CD14-positive monocyte (primary cell): ENCODE measurements around the gene CCDC178. TPM values are rescaled to one million over a fixed set of nuclear protein-coding genes. Genes with fewer than 3 reads are reported as not detected.

Experiments used
- DNase-seq, 3 donors: peaks; one replicate each; pipeline ENCODE4 v3.0.0-alpha.2; 2011 to 2022
- H2AFZ ChIP-seq: 2 replicates; pipeline ENCODE4 v1.6.0; 2012; ENCODE audit warnings: mild to moderate bottlenecking, low read depth, low read length, inconsistent platforms; ENCODE audit not compliant: insufficient read depth, poor library complexity, severe bottlenecking
- H3K27ac ChIP-seq, 2 donors: 1 replicate in 1 of 2; 2 replicates in 1 of 2; pipeline ENCODE4 v1.5.1; 2012 to 2013; ENCODE audit warnings: low read length in 2 of 2, control low read depth in 1 of 2, inconsistent platforms in 1 of 2, low read depth in 1 of 2, mild to moderate bottlenecking in 1 of 2
- H3K27me3 ChIP-seq, 2 donors: one replicate each; pipeline versions ENCODE4 v1.6.0 to v1.6.1; 2011 to 2013; ENCODE audit warnings: low read length in 2 of 2; ENCODE audit not compliant: control insufficient read depth in 2 of 2, insufficient read depth in 2 of 2
- H3K36me3 ChIP-seq, 2 donors: replicated peaks in 1 of 2; 1 replicate in 1 of 2; 2 replicates in 1 of 2; pipeline versions ENCODE4 v1.5.1 to v1.6.1; 2012 to 2013; ENCODE audit warnings: low read length in 2 of 2, control low read depth in 1 of 2, inconsistent platforms in 1 of 2, mild to moderate bottlenecking in 1 of 2; ENCODE audit not compliant: insufficient read depth in 2 of 2, control insufficient read depth in 1 of 2
- H3K4me1 ChIP-seq, 2 donors: 1 replicate in 1 of 2; 2 replicates in 1 of 2; pipeline versions ENCODE4 v1.5.1 to v1.6.1; 2012 to 2013; ENCODE audit warnings: low read length in 2 of 2, control low read depth in 1 of 2, inconsistent platforms in 1 of 2, mild to moderate bottlenecking in 1 of 2, moderate library complexity in 1 of 2; ENCODE audit not compliant: insufficient read depth in 2 of 2, control insufficient read depth in 1 of 2
- H3K4me2 ChIP-seq: replicated peaks from 2 replicates; pipeline ENCODE3; 2012; ENCODE audit warnings: low read length, moderate library complexity, mild to moderate bottlenecking; ENCODE audit not compliant: poor library complexity, severe bottlenecking; ENCODE audit errors: extremely low read depth
- H3K4me3 ChIP-seq, 3 experiments: fragments of 200-600 bp in 1 of 3; sonication (generic) in 1 of 3; replicated peaks in 1 of 3; 1 replicate in 2 of 3; 2 replicates in 1 of 3; pipeline ENCODE4 v1.5.1; 2011 to 2013; ENCODE audit warnings: low read length in 3 of 3, mild to moderate bottlenecking in 3 of 3, control low read depth in 2 of 3, low read depth in 2 of 3, inconsistent platforms in 1 of 3, moderate library complexity in 1 of 3
- H3K79me2 ChIP-seq: 2 replicates; pipeline ENCODE4 v1.6.0; 2012; ENCODE audit warnings: mild to moderate bottlenecking, control low read depth, inconsistent platforms, low read length, moderate library complexity; ENCODE audit not compliant: insufficient read depth
- H3K9ac ChIP-seq: 2 replicates; pipeline ENCODE4 v1.6.0; 2017; ENCODE audit warnings: low read length, mild to moderate bottlenecking; ENCODE audit not compliant: insufficient read depth, poor library complexity, severe bottlenecking
- H3K9me3 ChIP-seq, 2 donors: replicated peaks in 1 of 2; 1 replicate in 1 of 2; 2 replicates in 1 of 2; pipeline versions ENCODE4 v1.5.1 to v1.6.1; 2012 to 2013; ENCODE audit warnings: low read length in 2 of 2, control low read depth in 1 of 2; ENCODE audit not compliant: control insufficient read depth in 1 of 2, insufficient read depth in 1 of 2
- H4K20me1 ChIP-seq: 2 replicates; pipeline ENCODE4 v1.6.0; 2012; ENCODE audit warnings: mild to moderate bottlenecking, low read length, control low read depth, moderate library complexity; ENCODE audit not compliant: insufficient read depth
- H3K27ac Mint-ChIP-seq, 7 donors: one replicate each; pipeline ENCODE4 v1.8.0; 2020; ENCODE audit warnings: mild to moderate bottlenecking in 7 of 7, mixed read lengths in 7 of 7, moderate library complexity in 6 of 7, inconsistent platforms in 2 of 7
- H3K27me3 Mint-ChIP-seq, 3 donors: one replicate each; pipeline ENCODE4 v1.8.0; 2021 to 2022; ENCODE audit warnings: low read depth in 3 of 3, mild to moderate bottlenecking in 3 of 3, mixed read lengths in 3 of 3, moderate library complexity in 3 of 3, inconsistent platforms in 1 of 3
- H3K36me3 Mint-ChIP-seq, 2 donors: one replicate each; pipeline ENCODE4 v1.8.0; 2020; ENCODE audit warnings: mixed read lengths in 2 of 2, inconsistent platforms in 1 of 2, mild to moderate bottlenecking in 1 of 2
- H3K4me1 Mint-ChIP-seq: one replicate; pipeline ENCODE4 v1.8.0; 2020; ENCODE audit warnings: mild to moderate bottlenecking, mixed read lengths
- H3K4me3 Mint-ChIP-seq, 2 donors: one replicate each; pipeline ENCODE4 v1.8.0; 2020; ENCODE audit warnings: mild to moderate bottlenecking in 2 of 2, mixed read lengths in 2 of 2, moderate library complexity in 1 of 2
- H3K9me3 Mint-ChIP-seq, 7 donors: one replicate each; pipeline ENCODE4 v1.8.0; 2020 to 2022; ENCODE audit warnings: mixed read lengths in 7 of 7, mild to moderate bottlenecking in 6 of 7, moderate library complexity in 6 of 7, inconsistent platforms in 2 of 7
- WGBS: methylation state at CpG from one replicate; pipeline ENCODE4 v1.1.5; 2013; ENCODE audit warnings: missing lambda C conversion rate; ENCODE audit not compliant: insufficient coverage; 5-methylcytosine and 5-hydroxymethylcytosine counted together
- intact Hi-C, 2 donors: fragments of 100-400 bp; cut with micrococcal nuclease; formaldehyde crosslinking; loops; one replicate each; pipeline versions ENCODE4 v1.15.0 to v1.15.1; 2023
- polyA plus RNA-seq, 3 donors: library from polyadenylated mRNA; depleted of rRNA in 1 of 3; unstranded in 2 of 3; stranded (reverse) in 1 of 3; fragments of 300-500 nt in 2 of 3; fragments of >200 nt in 1 of 3; fragmentation: Illumina TruSeq in 2 of 3; gene quantifications; 1 replicate in 2 of 3; 2 replicates in 1 of 3; pipeline ENCODE4 v1.2.3, GENCODE V29; 2012 to 2021
- TF ChIP-seq, protein P1 (sequence below): fragments of 200-600 bp; IDR thresholded peaks from one replicate; pipeline ENCODE4 v1.8.0; 2022; ENCODE audit warnings: antibody characterized with exemption, mild to moderate bottlenecking

The CCDC178 gene
- polyA plus RNA-seq, 3 donors, result not detected

DNA sequence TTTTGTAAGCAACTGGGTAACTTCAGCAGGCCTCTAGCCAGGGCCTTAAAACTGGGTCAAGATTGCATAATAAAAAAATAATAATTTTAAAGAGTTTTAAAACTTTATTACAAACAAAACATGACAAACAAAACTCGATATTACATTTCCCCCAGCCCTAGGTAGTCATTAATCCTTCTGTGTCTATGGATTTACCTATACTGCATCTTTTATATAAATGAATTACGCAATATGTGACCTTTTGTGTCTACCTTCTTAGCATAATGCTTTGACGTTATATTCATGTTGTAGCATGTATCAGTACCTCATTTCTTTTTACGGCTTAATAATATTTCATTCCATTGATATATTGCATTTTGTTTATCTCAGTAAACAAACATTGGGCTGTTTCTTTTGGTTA lies 113.5 kb downstream of the CCDC178 start:
- no peaks in the 10 kb centered on the region for H3K9me3 ChIP-seq
- H3K27me3 ChIP-seq, result no peaks in the 10 kb centered on the region
- no peaks in the 10 kb centered on the region for H4K20me1 ChIP-seq
- Mint-ChIP-seq H3K27me3 (no peaks in the 10 kb centered on the region), H3K27ac (no peak overlapping the region), H3K9me3 (peaks cover 0 to 2% (median 0%) of the 10 kb centered on the region in 7 donors), H3K4me3 (no peak overlapping the region), H3K4me1 (no peaks in the 10 kb centered on the region), H3K36me3 (no peaks in the 10 kb centered on the region)
- no peaks in the 10 kb centered on the region for H3K4me1 ChIP-seq
- H3K79me2 ChIP-seq, result no peaks in the 10 kb centered on the region
- no peak overlapping the region for H2AFZ ChIP-seq
- WGBS, result no CpG with 5 or more reads among the region's 4 CpGs
- H3K4me3 ChIP-seq, result no peak overlapping the region
- H3K27ac ChIP-seq, result no peak overlapping the region
- no peaks in the 10 kb centered on the region for H3K36me3 ChIP-seq
- H3K9ac ChIP-seq, result no peak overlapping the region
- no peak overlapping the region for H3K4me2 ChIP-seq
- intact Hi-C loops, result no loop called here
- TF ChIP-seq, protein P1, sequence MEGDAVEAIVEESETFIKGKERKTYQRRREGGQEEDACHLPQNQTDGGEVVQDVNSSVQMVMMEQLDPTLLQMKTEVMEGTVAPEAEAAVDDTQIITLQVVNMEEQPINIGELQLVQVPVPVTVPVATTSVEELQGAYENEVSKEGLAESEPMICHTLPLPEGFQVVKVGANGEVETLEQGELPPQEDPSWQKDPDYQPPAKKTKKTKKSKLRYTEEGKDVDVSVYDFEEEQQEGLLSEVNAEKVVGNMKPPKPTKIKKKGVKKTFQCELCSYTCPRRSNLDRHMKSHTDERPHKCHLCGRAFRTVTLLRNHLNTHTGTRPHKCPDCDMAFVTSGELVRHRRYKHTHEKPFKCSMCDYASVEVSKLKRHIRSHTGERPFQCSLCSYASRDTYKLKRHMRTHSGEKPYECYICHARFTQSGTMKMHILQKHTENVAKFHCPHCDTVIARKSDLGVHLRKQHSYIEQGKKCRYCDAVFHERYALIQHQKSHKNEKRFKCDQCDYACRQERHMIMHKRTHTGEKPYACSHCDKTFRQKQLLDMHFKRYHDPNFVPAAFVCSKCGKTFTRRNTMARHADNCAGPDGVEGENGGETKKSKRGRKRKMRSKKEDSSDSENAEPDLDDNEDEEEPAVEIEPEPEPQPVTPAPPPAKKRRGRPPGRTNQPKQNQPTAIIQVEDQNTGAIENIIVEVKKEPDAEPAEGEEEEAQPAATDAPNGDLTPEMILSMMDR, result no peak
- DNase-seq, result no peak

DNA sequence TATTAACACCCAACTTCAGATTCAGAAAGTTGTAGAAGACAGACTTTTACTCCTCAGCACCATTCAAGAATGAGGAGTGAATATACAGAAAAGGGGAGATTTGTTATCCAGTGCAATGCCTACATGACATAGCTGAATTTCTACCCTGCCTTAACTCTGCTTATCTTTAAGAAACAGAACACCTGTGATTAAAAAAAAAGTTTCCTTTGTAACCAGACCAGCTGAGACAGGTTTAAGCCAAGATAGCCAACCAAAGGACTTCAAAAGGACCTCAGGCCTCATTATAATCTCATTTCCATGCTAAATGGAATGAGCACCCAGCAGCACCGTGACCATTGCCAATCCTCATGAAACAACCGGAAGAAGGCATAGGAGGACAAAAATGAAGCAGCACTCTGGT lies 122.9 kb downstream of the CCDC178 start:
- intact Hi-C loops, result no loop called here
- peaks cover 13 to 17% of the 10 kb centered on the region in 2 donors for H3K9me3 ChIP-seq
- Mint-ChIP-seq H3K36me3 (no peaks in the 10 kb centered on the region), H3K4me1 (no peaks in the 10 kb centered on the region), H3K4me3 (no peak overlapping the region), H3K27ac (no peak overlapping the region), H3K9me3 (peaks cover 4 to 14% (median 7%) of the 10 kb centered on the region in 7 donors), H3K27me3 (no peaks in the 10 kb centered on the region)
- H3K4me2 ChIP-seq, result no peak overlapping the region
- no peak for DNase-seq
- no peak overlapping the region for H3K27ac ChIP-seq
- no peak overlapping the region for H3K9ac ChIP-seq
- H3K36me3 ChIP-seq, result no peaks in the 10 kb centered on the region
- TF ChIP-seq, protein P1, result no peak
- H3K79me2 ChIP-seq, result no peaks in the 10 kb centered on the region
- H3K4me3 ChIP-seq, result no peak overlapping the region
- no peaks in the 10 kb centered on the region for H4K20me1 ChIP-seq
- no peaks in the 10 kb centered on the region for H3K27me3 ChIP-seq
- H3K4me1 ChIP-seq, result no peaks in the 10 kb centered on the region
- WGBS, result 90% methylated on average over 2 of the region's 2 CpGs
- no peak overlapping the region for H2AFZ ChIP-seq
